Measurements from ENCODE around the gene TREM1. TPM values are rescaled to one million over a fixed set of nuclear protein-coding genes. Genes with fewer than 3 reads are reported as not detected.
"Not testable (repeated sequence)": the region's sequence is repeated elsewhere in the genome, so short reads cannot be mapped to it uniquely, and the experiment has no call there.

Gene TREM1
- total RNA-seq, 4 donors from 2014 or later = 0.95 to 2.6 TPM; not detected in 2

GRCh38 chr6:41247288-41247865 is 39.1 kb downstream of the TREM1 start:
- TF ChIP-seq CTCF (IDR thresholded peaks at IDR 0.05 in 4 of 5, conservative IDR thresholded peaks at IDR 0.05 in 1 of 5) (no peak), POLR2A (IDR thresholded peaks at IDR 0.05) (no peak)
- H3K36me3 ChIP-seq = no peaks in the 10 kb centered on the region
- intact Hi-C loops (cut with DNase I; ENCODE audit: low total_unique reads) = no loop called here
- in situ Hi-C loops (cut with MboI; ENCODE audit: low sequenced_read_pairs in 4 of 4) = no loop called here
- no peaks in the 10 kb centered on the region for H3K9me3 ChIP-seq
- no peaks in the 10 kb centered on the region for H3K27me3 ChIP-seq
- ATAC-seq (no peak), DNase-seq (no peak)
- no peak overlapping the region for H3K4me3 ChIP-seq
- H3K4me1 ChIP-seq = no peaks in the 10 kb centered on the region
- no peak overlapping the region for H3K27ac ChIP-seq

- H3K4me1 ChIP-seq; H3K4me3 ChIP-seq; H3K27me3 ChIP-seq; intact Hi-C loops (cut with DNase I; ENCODE audit: low total_unique reads); H3K27ac ChIP-seq; ATAC-seq; DNase-seq; H3K36me3 ChIP-seq; in situ Hi-C loops (cut with MboI; ENCODE audit: low sequenced_read_pairs in 4 of 4); H3K9me3 ChIP-seq: not testable (repeated sequence)
Observed at GRCh38 chr6:41246529-41246928, 40.0 kb downstream of the TREM1 start.

GRCh38 chr6:41239467-41240159 is 46.9 kb downstream of the TREM1 start:
- no peaks in the 10 kb centered on the region for H3K36me3 ChIP-seq
- H3K27ac ChIP-seq = no peak overlapping the region
- no peak for DNase-seq
- no peak for TF ChIP-seq CTCF (IDR thresholded peaks at IDR 0.05 in 4 of 5, conservative IDR thresholded peaks at IDR 0.05 in 1 of 5)
- no peak for TF ChIP-seq POLR2A (IDR thresholded peaks at IDR 0.05)
- H3K9me3 ChIP-seq = no peaks in the 10 kb centered on the region
- H3K27me3 ChIP-seq = peaks cover 22 to 38% (median 23%) of the 10 kb centered on the region in 3 donors
- intact Hi-C loops (cut with DNase I; ENCODE audit: low total_unique reads) = no loop called here
- in situ Hi-C loops (cut with MboI; ENCODE audit: low sequenced_read_pairs in 4 of 4) = no loop called here
- H3K4me1 ChIP-seq = no peaks in the 10 kb centered on the region
- H3K4me3 ChIP-seq = no peak overlapping the region
- ATAC-seq = no peak

- intact Hi-C loops (cut with DNase I; ENCODE audit: low total_unique reads) (no loop called here), in situ Hi-C loops (cut with MboI; ENCODE audit: low sequenced_read_pairs in 4 of 4) (no loop called here)
- H3K9me3 ChIP-seq = no peaks in the 10 kb centered on the region
- H3K4me1 ChIP-seq = no peaks in the 10 kb centered on the region
- H3K36me3 ChIP-seq = no peaks in the 10 kb centered on the region
- TF ChIP-seq POLR2A (IDR thresholded peaks at IDR 0.05) = no peak
- TF ChIP-seq CTCF (IDR thresholded peaks at IDR 0.05 in 4 of 5, conservative IDR thresholded peaks at IDR 0.05 in 1 of 5) = no peak
- peaks cover 22 to 38% (median 23%) of the 10 kb centered on the region in 3 donors for H3K27me3 ChIP-seq
- ATAC-seq (no peak), DNase-seq (no peak)
- H3K27ac ChIP-seq = no peak overlapping the region
- H3K4me3 ChIP-seq = no peak overlapping the region
Observed at GRCh38 chr6:41237128-41237527, 49.4 kb downstream of the TREM1 start.

GRCh38 chr6:41236276-41236675 is 50.2 kb downstream of the TREM1 start:
- ATAC-seq (no peak), DNase-seq (no peak)
- Histone ChIP-seq H3K27me3 (peaks cover 22 to 37% (median 23%) of the 10 kb centered on the region in 3 donors), H3K9me3 (no peaks in the 10 kb centered on the region), H3K4me1 (no peaks in the 10 kb centered on the region), H3K4me3 (no peak overlapping the region), H3K36me3 (no peaks in the 10 kb centered on the region), H3K27ac (no peak overlapping the region)
- TF ChIP-seq POLR2A (IDR thresholded peaks at IDR 0.05) (no peak), CTCF (IDR thresholded peaks at IDR 0.05 in 4 of 5, conservative IDR thresholded peaks at IDR 0.05 in 1 of 5) (no peak)
- in situ Hi-C loops (cut with MboI; ENCODE audit: low sequenced_read_pairs in 4 of 4) = no loop called here
- intact Hi-C loops (cut with DNase I; ENCODE audit: low total_unique reads) = no loop called here
